ENCODE measurements around the gene SENP5. TPM values are rescaled to one million over a fixed set of nuclear protein-coding genes. Genes with fewer than 3 reads are reported as not detected.

The SENP5 gene
- total and polyA plus RNA-seq, 5 donors from 2014 or later, result 6.2 to 67.5 (median 7.1) TPM

DNA sequence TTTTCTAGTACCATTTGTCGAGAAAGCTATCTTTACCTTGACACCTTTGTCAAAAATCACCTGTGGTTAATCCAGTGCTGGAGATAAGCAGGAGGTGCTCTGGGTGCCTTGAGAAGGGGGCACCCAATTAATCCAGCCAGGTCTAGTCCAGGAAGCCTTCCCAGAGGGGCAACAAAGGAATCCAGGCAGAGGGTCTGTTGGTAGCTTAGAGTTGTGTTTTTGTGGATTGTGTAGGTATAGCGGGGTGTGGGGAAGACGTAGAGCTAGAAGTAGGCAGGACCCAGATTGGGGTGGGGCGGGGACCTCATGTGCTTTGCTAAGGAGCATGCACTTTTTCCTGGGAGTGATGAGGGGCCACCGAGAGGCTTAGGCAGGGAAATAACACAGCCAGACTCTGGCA, 106.9 kb downstream of the SENP5 start:
- no peak for ATAC-seq (ENCODE audit: low read depth in 2 of 2)
- H3K27ac ChIP-seq (ENCODE audit: insufficient read depth, low read length, poor library complexity, severe bottlenecking), result no peak overlapping the region
- H3K9me3 Mint-ChIP-seq, result no peaks in the 10 kb centered on the region
- no peaks in the 10 kb centered on the region for H3K36me3 Mint-ChIP-seq
- no peak overlapping the region for H3K27ac Mint-ChIP-seq
- no peaks in the 10 kb centered on the region for H3K36me3 ChIP-seq (ENCODE audit: control insufficient read depth, insufficient read depth, low read length)
- peaks cover 3% of the 10 kb centered on the region for H3K27me3 ChIP-seq (ENCODE audit: control insufficient read depth, insufficient read depth, low read length)
- H3K4me3 ChIP-seq (ENCODE audit: low read depth, low read length), result no peak overlapping the region
- H3K9me3 ChIP-seq (ENCODE audit: control insufficient read depth in 2 of 2, low read length in 2 of 2), result no peaks in the 10 kb centered on the region
- peaks cover 13% of the 10 kb centered on the region for H3K27me3 Mint-ChIP-seq
- H3K4me1 ChIP-seq (ENCODE audit: control insufficient read depth, insufficient read depth, low read length, poor library complexity, severe bottlenecking), result peaks cover 3% of the 10 kb centered on the region
- peak overlapping the region in 1 of 4 donors; percentile 27 for H3K4me3 Mint-ChIP-seq
- peaks cover 0 to 14% (median 5%) of the 10 kb centered on the region in 4 donors for H3K4me1 Mint-ChIP-seq
- no peak for DNase-seq

DNA sequence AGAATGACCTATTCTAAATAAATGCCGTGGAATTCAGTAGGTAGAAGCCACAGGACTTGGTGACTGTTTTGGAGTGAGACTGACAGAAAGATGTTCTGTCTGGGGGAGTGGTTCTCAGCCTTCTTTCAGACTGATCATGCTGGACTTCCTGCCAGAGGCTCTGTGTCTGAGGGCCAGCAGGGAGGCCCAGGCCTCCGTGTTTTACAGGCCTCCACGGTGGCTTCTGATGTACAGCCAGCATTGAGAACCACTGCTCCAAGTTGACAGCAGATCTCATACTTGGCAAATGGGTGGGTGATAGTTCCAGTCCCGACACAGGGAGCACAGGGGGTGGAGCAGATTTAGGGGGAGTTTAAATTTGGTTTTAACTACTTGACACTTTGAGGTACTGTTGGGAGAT, 107.6 kb downstream of the SENP5 start:
- no peak for DNase-seq
- H3K4me1 ChIP-seq (ENCODE audit: control insufficient read depth, insufficient read depth, low read length, poor library complexity, severe bottlenecking), result no peaks in the 10 kb centered on the region
- Mint-ChIP-seq H3K27ac (no peak overlapping the region), H3K27me3 (peaks cover 14% of the 10 kb centered on the region), H3K4me1 (peaks cover 0 to 11% (median 4%) of the 10 kb centered on the region in 4 donors), H3K9me3 (no peaks in the 10 kb centered on the region), H3K4me3 (no peak overlapping the region), H3K36me3 (no peaks in the 10 kb centered on the region)
- H3K4me3 ChIP-seq (ENCODE audit: low read depth, low read length), result no peak overlapping the region
- ATAC-seq (ENCODE audit: low read depth in 2 of 2), result no peak
- peaks cover 3% of the 10 kb centered on the region for H3K27me3 ChIP-seq (ENCODE audit: control insufficient read depth, insufficient read depth, low read length)
- H3K36me3 ChIP-seq (ENCODE audit: control insufficient read depth, insufficient read depth, low read length), result no peaks in the 10 kb centered on the region
- H3K27ac ChIP-seq (ENCODE audit: insufficient read depth, low read length, poor library complexity, severe bottlenecking), result no peak overlapping the region
- no peaks in the 10 kb centered on the region for H3K9me3 ChIP-seq (ENCODE audit: control insufficient read depth in 2 of 2, low read length in 2 of 2)

DNA sequence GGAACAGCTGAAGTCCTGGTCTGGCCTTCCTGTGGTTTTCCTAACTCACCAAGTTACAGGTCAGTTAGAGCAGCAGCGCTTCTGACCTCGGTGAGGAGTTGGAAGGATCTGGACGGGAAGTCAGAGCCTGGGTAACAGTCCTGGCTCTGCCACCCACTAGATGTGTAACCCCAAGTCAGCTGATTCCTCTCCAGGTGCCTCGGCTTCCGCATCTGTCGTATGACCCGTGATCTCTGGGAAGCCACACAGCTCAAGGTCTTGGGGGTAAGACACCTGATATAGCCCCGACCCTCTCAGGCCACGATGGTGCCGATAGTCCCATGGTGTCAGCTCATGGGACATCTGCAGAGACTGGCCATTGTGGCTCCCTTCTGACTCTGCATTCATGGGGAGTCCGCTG, 109.2 kb downstream of the SENP5 start:
- Mint-ChIP-seq H3K36me3 (no peaks in the 10 kb centered on the region), H3K4me3 (peak overlapping the region in 1 of 4 donors; percentile 12), H3K4me1 (peaks cover 0 to 8% (median 2%) of the 10 kb centered on the region in 4 donors), H3K27me3 (peaks cover 19% of the 10 kb centered on the region), H3K27ac (no peak overlapping the region), H3K9me3 (peaks cover 0 to 4% (median 0%) of the 10 kb centered on the region in 7 donors)
- H3K4me1 ChIP-seq (ENCODE audit: control insufficient read depth, insufficient read depth, low read length, poor library complexity, severe bottlenecking), result no peaks in the 10 kb centered on the region
- no peaks in the 10 kb centered on the region for H3K36me3 ChIP-seq (ENCODE audit: control insufficient read depth, insufficient read depth, low read length)
- ATAC-seq (ENCODE audit: low read depth in 2 of 2) (no peak), DNase-seq (no peak)
- peaks cover 2% of the 10 kb centered on the region for H3K27me3 ChIP-seq (ENCODE audit: control insufficient read depth, insufficient read depth, low read length)
- H3K4me3 ChIP-seq (ENCODE audit: low read depth, low read length), result no peak overlapping the region
- no peak overlapping the region for H3K27ac ChIP-seq (ENCODE audit: insufficient read depth, low read length, poor library complexity, severe bottlenecking)
- H3K9me3 ChIP-seq (ENCODE audit: control insufficient read depth in 2 of 2, low read length in 2 of 2), result no peaks in the 10 kb centered on the region

GRCh38 chr3:196979545-196979944, 111.8 kb downstream of the SENP5 start:
- Histone ChIP-seq H3K27me3 (ENCODE audit: control insufficient read depth, insufficient read depth, low read length) (peaks cover 8% of the 10 kb centered on the region), H3K4me1 (ENCODE audit: control insufficient read depth, insufficient read depth, low read length, poor library complexity, severe bottlenecking) (no peaks in the 10 kb centered on the region), H3K27ac (ENCODE audit: insufficient read depth, low read length, poor library complexity, severe bottlenecking) (no peak overlapping the region), H3K9me3 (ENCODE audit: control insufficient read depth in 2 of 2, low read length in 2 of 2) (peaks cover 4 to 11% of the 10 kb centered on the region in 2 experiments), H3K36me3 (ENCODE audit: control insufficient read depth, insufficient read depth, low read length) (no peaks in the 10 kb centered on the region), H3K4me3 (ENCODE audit: low read depth, low read length) (no peak overlapping the region)
- Mint-ChIP-seq H3K27me3 (peaks cover 26% of the 10 kb centered on the region), H3K4me3 (no peak overlapping the region), H3K36me3 (no peaks in the 10 kb centered on the region), H3K4me1 (peaks cover 0 to 8% (median 2%) of the 10 kb centered on the region in 4 donors), H3K27ac (no peak overlapping the region), H3K9me3 (peaks cover 0 to 11% (median 6%) of the 10 kb centered on the region in 7 donors)
- DNase-seq (no peak), ATAC-seq (ENCODE audit: low read depth in 2 of 2) (no peak)

DNA sequence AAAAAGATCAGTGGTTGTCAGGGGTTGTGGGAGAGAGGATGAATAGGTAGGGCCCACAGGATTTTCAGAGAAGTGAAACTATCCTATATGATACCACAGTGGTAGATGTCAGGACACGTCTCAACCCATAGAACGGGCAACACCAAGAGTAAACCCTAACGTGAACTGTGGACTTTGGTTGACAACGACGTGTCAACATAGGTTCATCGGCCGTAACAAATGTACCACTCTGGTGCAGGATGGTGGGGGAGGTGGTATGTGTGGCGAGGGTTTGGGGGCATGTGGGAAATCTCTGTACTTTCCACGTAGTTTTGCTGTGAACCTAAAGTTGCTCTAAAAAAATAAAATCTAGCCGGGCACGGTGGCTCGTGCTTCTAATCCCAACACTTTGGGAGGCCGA, 113.9 kb downstream of the SENP5 start:
- Histone ChIP-seq H3K27ac (ENCODE audit: insufficient read depth, low read length, poor library complexity, severe bottlenecking) (no peak overlapping the region), H3K9me3 (ENCODE audit: control insufficient read depth in 2 of 2, low read length in 2 of 2) (peaks cover 4 to 11% of the 10 kb centered on the region in 2 experiments), H3K4me3 (ENCODE audit: low read depth, low read length) (no peak overlapping the region), H3K27me3 (ENCODE audit: control insufficient read depth, insufficient read depth, low read length) (peaks cover 10% of the 10 kb centered on the region), H3K36me3 (ENCODE audit: control insufficient read depth, insufficient read depth, low read length) (no peaks in the 10 kb centered on the region), H3K4me1 (ENCODE audit: control insufficient read depth, insufficient read depth, low read length, poor library complexity, severe bottlenecking) (no peaks in the 10 kb centered on the region)
- Mint-ChIP-seq H3K4me3 (no peak overlapping the region), H3K4me1 (peaks cover 0 to 8% (median 2%) of the 10 kb centered on the region in 4 donors), H3K36me3 (no peaks in the 10 kb centered on the region), H3K27ac (no peak overlapping the region), H3K9me3 (peaks cover 0 to 11% (median 6%) of the 10 kb centered on the region in 7 donors), H3K27me3 (peaks cover 19% of the 10 kb centered on the region)
- no peak for ATAC-seq (ENCODE audit: low read depth in 2 of 2)
- no peak for DNase-seq

- H3K4me3 Mint-ChIP-seq, result no peak overlapping the region
- H3K27ac Mint-ChIP-seq, result no peak overlapping the region
- no peak for DNase-seq
- Histone ChIP-seq H3K36me3 (ENCODE audit: control insufficient read depth, insufficient read depth, low read length) (no peaks in the 10 kb centered on the region), H3K4me3 (ENCODE audit: low read depth, low read length) (no peak overlapping the region), H3K27ac (ENCODE audit: insufficient read depth, low read length, poor library complexity, severe bottlenecking) (no peak overlapping the region), H3K9me3 (ENCODE audit: control insufficient read depth in 2 of 2, low read length in 2 of 2) (peaks cover 4 to 11% of the 10 kb centered on the region in 2 experiments), H3K27me3 (ENCODE audit: control insufficient read depth, insufficient read depth, low read length) (peaks cover 10% of the 10 kb centered on the region), H3K4me1 (ENCODE audit: control insufficient read depth, insufficient read depth, low read length, poor library complexity, severe bottlenecking) (no peaks in the 10 kb centered on the region)
- peaks cover 19% of the 10 kb centered on the region for H3K27me3 Mint-ChIP-seq
- no peaks in the 10 kb centered on the region for H3K36me3 Mint-ChIP-seq
- peaks cover 0 to 11% (median 6%) of the 10 kb centered on the region in 7 donors for H3K9me3 Mint-ChIP-seq
- no peak for ATAC-seq (ENCODE audit: low read depth in 2 of 2)
- peaks cover 0 to 8% (median 2%) of the 10 kb centered on the region in 4 donors for H3K4me1 Mint-ChIP-seq
These were observed 115.5 kb downstream of the SENP5 start for GRCh38 chr3:196983186-196983585.

Other genes starting within 250 kb of the SENP5 start
- gene NRROS, start 228.2 kb upstream of the SENP5 start, total RNA-seq, result 18.3 TPM
- gene NRROS, start 228.2 kb upstream of the SENP5 start, polyA plus RNA-seq, result 1 to 10 TPM; 2.5 to 7.1 (median 4.0) TPM
- 1.9 TPM for gene CEP19, start 155.7 kb upstream of the SENP5 start, total RNA-seq
- 1 to 10 TPM; 4.7 to 6.2 (median 5.6) TPM for gene CEP19, start 155.7 kb upstream of the SENP5 start, polyA plus RNA-seq
- gene PIGX, start 155.5 kb upstream of the SENP5 start, total RNA-seq, result 17.2 TPM
- 10 to 100 TPM; 18.8 to 40.4 (median 25.9) TPM for gene PIGX, start 155.5 kb upstream of the SENP5 start, polyA plus RNA-seq
- 83.7 TPM for gene PAK2, start 128.1 kb upstream of the SENP5 start, total RNA-seq
- 10 to 100 TPM; 37.5 to 46.4 (median 41.7) TPM for gene PAK2, start 128.1 kb upstream of the SENP5 start, polyA plus RNA-seq
- gene NCBP2, start 74.6 kb downstream of the SENP5 start, total RNA-seq, result 46.0 TPM
- gene NCBP2, start 74.6 kb downstream of the SENP5 start, polyA plus RNA-seq, result 10 to 100 TPM; 56.7 to 78.0 (median 69.6) TPM
- 0.47 TPM for gene PIGZ, start 100.9 kb downstream of the SENP5 start, total RNA-seq
- under 1 TPM in 3 of 4 donors, not detected in 1; 0.34 to 0.47 (median 0.37) TPM for gene PIGZ, start 100.9 kb downstream of the SENP5 start, polyA plus RNA-seq
- gene MELTF, start 161.9 kb downstream of the SENP5 start, total RNA-seq, result 1.4 TPM
- under 1 TPM; 0.10 to 0.84 (median 0.35) TPM for gene MELTF, start 161.9 kb downstream of the SENP5 start, polyA plus RNA-seq